Right lobe of liver (tissue), 6 donors: ENCODE measurements around the gene COL19A1. TPM values are rescaled to one million over a fixed set of nuclear protein-coding genes. Genes with fewer than 3 reads are reported as not detected.

ENCODE experiments used
- ATAC-seq, 4 donors: fragments of 200-7000 bp; cut with Tn5 transposase; one replicate each; pipeline ENCODE4 v1.9.1; 2020; ENCODE audit warnings: mild to moderate bottlenecking in 4 of 4, moderate library complexity in 4 of 4
- DNase-seq, 3 donors: peaks; one replicate each; pipeline ENCODE4 v3.0.0-alpha.2; 2020
- H3K27ac ChIP-seq, 3 donors: fragments of 200-600 bp; one replicate each; pipeline ENCODE4 v1.8.0; 2022
- H3K27me3 ChIP-seq, 2 donors: fragments of 200-600 bp; one replicate each; pipeline ENCODE4 v1.8.0; 2022
- H3K36me3 ChIP-seq, 4 donors: fragments of 200-600 bp; sonication (generic) in 1 of 4; one replicate each; pipeline versions ENCODE4 v1.5.1 to v1.8.0; 2017 to 2022; ENCODE audit warnings: control low read depth in 1 of 4
- H3K4me1 ChIP-seq, 4 donors: fragments of 200-600 bp; sonication (generic) in 1 of 4; one replicate each; pipeline versions ENCODE4 v1.5.1 to v1.8.0; 2017 to 2022; ENCODE audit warnings: control low read depth in 1 of 4
- H3K4me3 ChIP-seq, 3 donors: fragments of 200-600 bp; one replicate each; pipeline ENCODE4 v1.8.0; 2022
- H3K9me3 ChIP-seq, 4 donors: fragments of 200-600 bp; sonication (generic) in 1 of 4; one replicate each; pipeline versions ENCODE4 v1.5.1 to v1.8.0; 2017 to 2022; ENCODE audit warnings: control low read depth in 1 of 4
- POLR2A ChIP-seq: fragments of 450-650 bp; IDR thresholded peaks from one replicate; pipeline ENCODE4 v1.6.1; 2017; ENCODE audit warnings: antibody characterized with exemption, mild to moderate bottlenecking
- WGBS: methylation state at CpG from one replicate; pipeline ENCODE4 v1.1.6; 2018; ENCODE audit warnings: low coverage, low lambda C conversion rate; ENCODE audit not compliant: insufficient coverage; ENCODE audit errors: missing lambda C conversion rate; 5-methylcytosine and 5-hydroxymethylcytosine counted together
- intact Hi-C, 2 donors: fragments of 100-400 bp; cut with DNase I; formaldehyde crosslinking; loops; one replicate each; pipeline versions ENCODE4 v1.11.2 to v1.14.1; 2022
- small RNA-seq, 2 experiments: library from RNA; depleted of rRNA; stranded (forward); fragments of <200 nt; gene quantifications; one replicate each; pipeline ENCODE3, GENCODE V24; 2016
- total RNA-seq, 6 experiments: library from RNA; depleted of rRNA in 2 of 6; stranded (reverse); fragments of >200 nt in 2 of 6; fragmentation: NEBNext Ultra II Directional in 3 of 6; extraction: Animal tissue kit (Norgen Biotek cat#: 25700) in 3 of 6; gene quantifications; one replicate each; pipeline versions ENCODE4 v1.1.0 to v1.2.4, GENCODE V29; 2016 to 2023
- TF ChIP-seq, protein P1 (sequence below), 4 donors: fragments of 200-600 bp in 3 of 4; fragments of 450-650 bp in 1 of 4; IDR thresholded peaks; one replicate each; pipeline versions ENCODE4 v1.5.1 to v1.8.0; 2016 to 2022; ENCODE audit warnings: antibody characterized with exemption in 4 of 4, mild to moderate bottlenecking in 2 of 4
- donor health status: DM: no; HTN: yes; CAD: no.
- donor health status: DM: no; HTN: no; CAD: no.
- donor health status: DM: no; HTN: no; CAD: no.
- donor health status: DM: no; HTN: yes; CAD: no.
- donor health status: DM: no; HTN: yes; CAD: no.

The COL19A1 gene
- total RNA-seq, 6 experiments from 2014 or later, result 0.18 to 0.39 (median 0.27) TPM; not detected in 2

DNA sequence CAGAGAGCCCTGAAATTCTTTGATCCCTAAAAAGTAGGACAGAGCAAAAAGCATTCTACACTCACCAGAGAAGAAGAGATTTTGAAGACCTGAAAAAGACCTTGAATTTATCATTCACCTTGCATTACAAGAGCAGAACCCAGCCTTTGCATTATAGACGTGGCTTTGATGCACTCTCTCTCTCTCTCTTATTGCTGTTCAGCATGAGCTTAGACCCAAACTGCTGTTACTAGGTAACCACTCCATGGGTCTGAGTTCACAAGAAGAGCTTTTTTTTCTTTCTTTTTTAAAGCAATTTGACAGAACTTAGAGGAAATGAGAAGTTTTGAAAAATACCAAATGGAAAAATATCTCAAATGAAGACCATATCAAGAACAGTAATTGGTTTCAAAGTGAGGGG is 392.1 kb downstream of the COL19A1 start:
- Histone ChIP-seq H3K4me3 (no peak overlapping the region), H3K27me3 (no peaks in the 10 kb centered on the region), H3K27ac (no peak overlapping the region), H3K9me3 (no peaks in the 10 kb centered on the region), H3K36me3 (no peaks in the 10 kb centered on the region), H3K4me1 (no peaks in the 10 kb centered on the region)
- ATAC-seq (no peak), DNase-seq (no peak)
- WGBS, result 20% methylated on average over 1 of the region's 1 CpG
- TF ChIP-seq, protein P1, sequence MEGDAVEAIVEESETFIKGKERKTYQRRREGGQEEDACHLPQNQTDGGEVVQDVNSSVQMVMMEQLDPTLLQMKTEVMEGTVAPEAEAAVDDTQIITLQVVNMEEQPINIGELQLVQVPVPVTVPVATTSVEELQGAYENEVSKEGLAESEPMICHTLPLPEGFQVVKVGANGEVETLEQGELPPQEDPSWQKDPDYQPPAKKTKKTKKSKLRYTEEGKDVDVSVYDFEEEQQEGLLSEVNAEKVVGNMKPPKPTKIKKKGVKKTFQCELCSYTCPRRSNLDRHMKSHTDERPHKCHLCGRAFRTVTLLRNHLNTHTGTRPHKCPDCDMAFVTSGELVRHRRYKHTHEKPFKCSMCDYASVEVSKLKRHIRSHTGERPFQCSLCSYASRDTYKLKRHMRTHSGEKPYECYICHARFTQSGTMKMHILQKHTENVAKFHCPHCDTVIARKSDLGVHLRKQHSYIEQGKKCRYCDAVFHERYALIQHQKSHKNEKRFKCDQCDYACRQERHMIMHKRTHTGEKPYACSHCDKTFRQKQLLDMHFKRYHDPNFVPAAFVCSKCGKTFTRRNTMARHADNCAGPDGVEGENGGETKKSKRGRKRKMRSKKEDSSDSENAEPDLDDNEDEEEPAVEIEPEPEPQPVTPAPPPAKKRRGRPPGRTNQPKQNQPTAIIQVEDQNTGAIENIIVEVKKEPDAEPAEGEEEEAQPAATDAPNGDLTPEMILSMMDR (IDR thresholded peaks at IDR 0.05), result no peak
- TF ChIP-seq POLR2A, result no peak
- intact Hi-C loops, result no loop called here

Small RNA genes lying within 50 kb of the gene (small RNA-seq; reads per million reads assigned to genes)
- 0 reads per million in 2 experiments for gene RPL37P15

Other genes starting within 250 kb of the COL19A1 start
- gene LMBRD1, start 69.5 kb upstream of the COL19A1 start, total RNA-seq, result 10 to 100 TPM; 37.9 to 57.7 (median 50.2) TPM